ENCODE results near the gene TRIM52.
"Not testable (repeated sequence)": the region's sequence is repeated elsewhere in the genome, so short reads cannot be mapped to it uniquely, and the experiment has no call there.

TRIM52 gene

GRCh38 chr5:181212080-181212479 is 48.9 kb downstream of the TRIM52 start:
- DNase-seq, result no peak

- no peak for DNase-seq
These were observed 49.7 kb downstream of the TRIM52 start for GRCh38 chr5:181211208-181211607.

- DNase-seq, result not testable (repeated sequence)
These were observed 50.2 kb downstream of the TRIM52 start for GRCh38 chr5:181210698-181211097.

GRCh38 chr5:181210148-181210547 is 50.8 kb downstream of the TRIM52 start:
- not testable (repeated sequence) for DNase-seq

- DNase-seq, result not testable (repeated sequence)
These were observed 51.9 kb downstream of the TRIM52 start for GRCh38 chr5:181209006-181209405.

- no peak for DNase-seq
These were observed 53.0 kb downstream of the TRIM52 start for GRCh38 chr5:181207960-181208253.

- DNase-seq, result peak; percentile 96
These were observed 53.6 kb downstream of the TRIM52 start for GRCh38 chr5:181207214-181207959.

GRCh38 chr5:181205761-181206649 is 54.9 kb downstream of the TRIM52 start:
- DNase-seq, result peak; percentile 41
